ENCODE measurements around the gene PTDSS2.

PTDSS2 gene

DNA sequence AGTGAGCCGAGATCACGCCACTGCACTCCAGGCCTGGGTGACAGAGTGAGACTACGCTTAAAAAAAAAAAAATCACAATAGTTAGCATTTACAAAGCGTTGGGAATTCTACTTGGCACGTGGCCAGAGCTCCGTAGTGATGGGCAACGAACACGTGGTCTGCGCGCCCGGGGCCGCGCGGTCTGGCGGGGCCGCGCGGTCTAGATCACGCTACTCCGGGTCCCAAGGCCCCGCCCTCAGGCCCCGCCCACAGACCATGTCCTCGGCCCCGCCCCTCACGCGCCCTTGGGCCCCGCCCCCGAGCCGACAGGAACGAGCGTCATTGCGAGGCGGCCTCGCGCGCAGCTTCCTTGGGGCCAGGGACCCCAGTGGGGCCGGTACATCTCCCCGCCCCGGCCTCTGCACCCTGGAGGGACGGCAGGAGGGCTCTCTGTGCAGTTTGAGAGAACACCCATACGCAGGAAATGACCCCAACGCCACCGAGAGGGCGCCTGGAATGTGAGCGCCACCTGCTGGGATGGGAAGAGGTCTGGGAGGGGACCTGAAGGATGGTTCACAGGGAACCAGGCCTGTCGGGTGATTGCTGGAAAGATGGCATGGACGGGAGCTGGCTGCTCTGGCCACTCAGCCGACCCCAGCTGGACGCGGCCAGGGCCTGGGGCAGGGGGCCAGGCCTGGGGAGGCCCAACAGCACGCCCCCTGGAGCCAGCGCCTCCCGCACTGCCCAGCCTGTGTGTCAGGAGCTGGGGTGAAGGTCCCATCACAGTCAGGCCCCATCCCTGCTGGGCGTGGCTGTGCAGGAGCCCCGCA lies 2.0 kb upstream of the PTDSS2 start:
- Histone ChIP-seq H3K79me1 (replicated peaks; ENCODE audit: low read length, poor library complexity, severe bottlenecking) (peaks cover 23% of the 10 kb centered on the region), H2BK5ac (ENCODE audit: low read depth, low read length, poor library complexity, severe bottlenecking) (no peak overlapping the region), H2AFZ (ENCODE audit: low read depth, low read length) (no peak overlapping the region), H3K4ac (ENCODE audit: low read depth in 1 of 2, low read length in 2 of 2) (peak overlapping the region; percentile 88 to 89), H3K23ac (ENCODE audit: low read length in 2 of 2) (no peak overlapping the region), H3K9me3 (ENCODE audit: control insufficient read depth, low read length) (no peaks in the 10 kb centered on the region), H3K4me3 (ENCODE audit: insufficient read depth in 1 of 2, low read depth in 1 of 2, low read length in 2 of 2) (peak overlapping the region; percentile 63 to 93), H3K4me1 (ENCODE audit: control insufficient read depth, insufficient read depth, low read depth, low read length) (peaks cover 42% of the 10 kb centered on the region), H3K14ac (ENCODE audit: low read length in 2 of 2) (peak overlapping the region in 1 of 2 experiments; percentile 44), H2BK15ac (ENCODE audit: low read depth, poor library complexity, severe bottlenecking) (peak overlapping the region; percentile 85), H3K4me2 (ENCODE audit: low read length, poor library complexity, severe bottlenecking) (peak overlapping the region; percentile 69), H3K18ac (ENCODE audit: low read depth in 1 of 2, low read length in 2 of 2) (peak overlapping the region; percentile 84 to 93), H3K27ac (ENCODE audit: low read length, poor library complexity, severe bottlenecking) (peak overlapping the region; percentile 57), H2AK5ac (ENCODE audit: low read length, severe bottlenecking) (no peak overlapping the region), H4K8ac (ENCODE audit: low read length) (peak overlapping the region; percentile 4), H3K27me3 (ENCODE audit: control insufficient read depth in 1 of 2, insufficient read depth in 1 of 2, low read length in 2 of 2) (no peaks in the 10 kb centered on the region), H4K91ac (ENCODE audit: low read length) (peak overlapping the region; percentile 99), H3K36me3 (ENCODE audit: control insufficient read depth in 1 of 2, insufficient read depth in 2 of 2, low read depth in 1 of 2, low read length in 2 of 2) (peaks cover 6 to 20% of the 10 kb centered on the region in 2 experiments), H3K9ac (ENCODE audit: low read length) (peak overlapping the region; percentile 90), H2BK12ac (ENCODE audit: low read length in 2 of 2) (peak overlapping the region; percentile 60 to 80), H2BK120ac (ENCODE audit: low read depth, low read length) (peak overlapping the region; percentile 86)
- DNase-seq = peak; percentile 92
- WGBS = 8% methylated on average over 51 of the region's 55 CpGs

DNA sequence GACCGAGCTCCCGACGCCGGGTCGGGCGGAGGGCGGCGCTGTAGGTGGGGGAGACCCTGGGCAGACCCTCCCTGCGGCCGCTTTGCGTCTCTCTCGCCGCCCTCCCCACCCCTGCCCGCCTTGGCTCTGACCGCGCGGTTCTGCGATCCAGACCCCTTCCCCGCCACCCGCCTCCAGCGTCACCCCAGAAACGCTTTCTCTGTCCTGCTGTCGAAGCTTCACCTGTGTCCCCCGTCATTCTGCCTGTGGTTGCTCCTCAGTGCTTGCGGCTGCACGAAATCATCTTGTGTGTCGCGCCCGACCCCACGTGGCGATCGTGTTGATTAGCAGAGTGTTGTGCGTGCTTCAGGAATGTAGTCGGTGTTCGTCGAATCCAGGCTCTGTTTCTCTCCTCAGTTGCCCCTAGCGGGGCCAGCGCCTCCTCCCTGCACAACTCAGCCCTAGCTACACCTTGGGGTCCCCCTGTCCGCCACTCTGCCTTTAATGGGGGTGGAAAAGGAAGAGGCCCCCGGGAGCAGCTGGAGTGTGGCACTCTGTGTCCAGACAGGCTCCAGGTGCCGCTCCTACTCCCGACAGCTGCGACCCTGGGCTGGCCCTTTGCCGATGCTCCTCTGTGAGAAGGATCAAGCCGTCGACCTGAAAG lies 851 bp downstream of the PTDSS2 start:
- Histone ChIP-seq H3K4ac (ENCODE audit: low read depth in 1 of 2, low read length in 2 of 2) (peak overlapping the region; percentile 52 to 68), H3K23ac (ENCODE audit: low read length in 2 of 2) (no peak overlapping the region), H2AFZ (ENCODE audit: low read depth, low read length) (peak overlapping the region; percentile 61), H3K79me1 (replicated peaks; ENCODE audit: low read length, poor library complexity, severe bottlenecking) (peaks cover 32% of the 10 kb centered on the region), H2BK120ac (ENCODE audit: low read depth, low read length) (peak overlapping the region; percentile 78), H3K9me3 (ENCODE audit: control insufficient read depth, low read length) (no peaks in the 10 kb centered on the region), H2BK12ac (ENCODE audit: low read length in 2 of 2) (peak overlapping the region in 1 of 2 experiments; percentile 45), H2BK5ac (ENCODE audit: low read depth, low read length, poor library complexity, severe bottlenecking) (no peak overlapping the region), H3K14ac (ENCODE audit: low read length in 2 of 2) (peak overlapping the region in 1 of 2 experiments; percentile 88), H3K27me3 (ENCODE audit: control insufficient read depth in 1 of 2, insufficient read depth in 1 of 2, low read length in 2 of 2) (no peaks in the 10 kb centered on the region), H3K36me3 (ENCODE audit: control insufficient read depth in 1 of 2, insufficient read depth in 2 of 2, low read depth in 1 of 2, low read length in 2 of 2) (peaks cover 18 to 41% of the 10 kb centered on the region in 2 experiments), H2BK15ac (ENCODE audit: low read depth, poor library complexity, severe bottlenecking) (peak overlapping the region; percentile 95), H3K9ac (ENCODE audit: low read length) (peak overlapping the region; percentile 90), H3K4me3 (ENCODE audit: insufficient read depth in 1 of 2, low read depth in 1 of 2, low read length in 2 of 2) (peak overlapping the region; percentile 93 to 97), H3K4me2 (ENCODE audit: low read length, poor library complexity, severe bottlenecking) (peak overlapping the region; percentile 78), H2AK5ac (ENCODE audit: low read length, severe bottlenecking) (no peak overlapping the region), H3K4me1 (ENCODE audit: control insufficient read depth, insufficient read depth, low read depth, low read length) (peaks cover 40% of the 10 kb centered on the region), H4K91ac (ENCODE audit: low read length) (no peak overlapping the region), H3K18ac (ENCODE audit: low read depth in 1 of 2, low read length in 2 of 2) (peak overlapping the region; percentile 67 to 90), H3K27ac (ENCODE audit: low read length, poor library complexity, severe bottlenecking) (no peak overlapping the region), H4K8ac (ENCODE audit: low read length) (peak overlapping the region; percentile 42)
- whole genome bisulfite sequencing = 8% methylated on average over 39 of the region's 46 CpGs
- DNase-seq = peak; percentile 77

DNA sequence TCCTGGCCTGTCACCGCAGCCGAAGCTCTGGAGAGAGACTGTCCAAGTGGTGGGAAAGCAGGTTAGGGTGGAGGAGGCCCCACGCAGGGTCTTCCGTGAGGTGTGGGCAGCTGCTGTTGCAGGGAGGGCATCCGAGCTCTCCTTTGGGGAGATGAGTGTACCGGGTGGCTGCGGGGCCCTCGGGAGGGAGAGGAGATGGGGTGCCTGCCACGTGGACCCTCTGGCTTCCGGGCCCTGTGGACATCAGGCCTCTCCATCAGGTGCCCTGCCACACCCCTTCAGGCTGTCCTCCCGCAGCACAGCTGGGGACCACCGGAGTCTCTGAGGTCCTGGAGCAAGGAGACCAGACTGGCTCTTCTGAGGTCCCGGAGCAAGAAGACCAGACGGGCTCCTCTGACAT lies 1.7 kb downstream of the PTDSS2 start:
- Histone ChIP-seq H3K36me3 (ENCODE audit: control insufficient read depth in 1 of 2, insufficient read depth in 2 of 2, low read depth in 1 of 2, low read length in 2 of 2) (peaks cover 18 to 41% of the 10 kb centered on the region in 2 experiments), H2BK5ac (ENCODE audit: low read depth, low read length, poor library complexity, severe bottlenecking) (no peak overlapping the region), H2BK12ac (ENCODE audit: low read length in 2 of 2) (no peak overlapping the region), H3K4me3 (ENCODE audit: insufficient read depth in 1 of 2, low read depth in 1 of 2, low read length in 2 of 2) (peak overlapping the region; percentile 93 to 97), H3K18ac (ENCODE audit: low read depth in 1 of 2, low read length in 2 of 2) (no peak overlapping the region), H2AK5ac (ENCODE audit: low read length, severe bottlenecking) (no peak overlapping the region), H2AFZ (ENCODE audit: low read depth, low read length) (no peak overlapping the region), H2BK15ac (ENCODE audit: low read depth, poor library complexity, severe bottlenecking) (no peak overlapping the region), H3K23ac (ENCODE audit: low read length in 2 of 2) (no peak overlapping the region), H3K4me1 (ENCODE audit: control insufficient read depth, insufficient read depth, low read depth, low read length) (peaks cover 43% of the 10 kb centered on the region), H3K9me3 (ENCODE audit: control insufficient read depth, low read length) (no peaks in the 10 kb centered on the region), H3K4me2 (ENCODE audit: low read length, poor library complexity, severe bottlenecking) (peak overlapping the region; percentile 78), H3K27me3 (ENCODE audit: control insufficient read depth in 1 of 2, insufficient read depth in 1 of 2, low read length in 2 of 2) (no peaks in the 10 kb centered on the region), H3K79me1 (replicated peaks; ENCODE audit: low read length, poor library complexity, severe bottlenecking) (peaks cover 36% of the 10 kb centered on the region), H4K8ac (ENCODE audit: low read length) (no peak overlapping the region), H3K14ac (ENCODE audit: low read length in 2 of 2) (no peak overlapping the region), H3K27ac (ENCODE audit: low read length, poor library complexity, severe bottlenecking) (no peak overlapping the region), H4K91ac (ENCODE audit: low read length) (peak overlapping the region; percentile 25), H3K9ac (ENCODE audit: low read length) (peak overlapping the region; percentile 90), H2BK120ac (ENCODE audit: low read depth, low read length) (no peak overlapping the region), H3K4ac (ENCODE audit: low read depth in 1 of 2, low read length in 2 of 2) (no peak overlapping the region)
- DNase-seq = no peak
- 94% methylated on average over 14 of the region's 14 CpGs for WGBS

DNA sequence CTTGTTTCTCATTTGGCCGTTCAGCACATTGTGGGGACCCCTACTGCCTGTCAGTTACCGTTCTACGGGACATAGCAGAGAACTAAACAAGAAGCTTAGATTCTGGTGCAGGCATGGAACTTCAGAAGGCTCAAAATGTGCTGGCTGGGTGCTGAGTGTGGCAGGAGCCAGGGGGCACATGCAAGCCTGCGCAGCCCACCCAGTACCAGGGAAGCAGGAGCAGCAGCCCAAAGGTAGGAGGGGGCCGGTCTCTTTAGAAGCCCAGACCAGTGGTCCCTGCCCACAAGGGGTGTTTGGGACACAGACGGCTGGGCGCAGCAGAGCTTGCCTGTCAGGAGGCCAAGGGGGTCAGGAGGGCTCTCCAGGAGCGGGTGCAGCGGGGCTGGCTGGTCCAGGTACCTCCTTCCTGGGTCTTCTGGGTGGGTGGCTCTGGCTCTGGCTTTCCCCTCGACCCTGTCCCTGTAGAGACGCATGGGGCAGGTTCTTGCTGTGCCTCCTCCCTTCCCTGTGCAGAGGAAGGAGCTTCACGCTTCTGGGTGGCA lies 2.2 kb downstream of the PTDSS2 start:
- Histone ChIP-seq H3K4me3 (ENCODE audit: insufficient read depth in 1 of 2, low read depth in 1 of 2, low read length in 2 of 2) (no peak overlapping the region), H3K79me1 (replicated peaks; ENCODE audit: low read length, poor library complexity, severe bottlenecking) (peaks cover 38% of the 10 kb centered on the region), H3K4me2 (ENCODE audit: low read length, poor library complexity, severe bottlenecking) (no peak overlapping the region), H4K8ac (ENCODE audit: low read length) (no peak overlapping the region), H3K9me3 (ENCODE audit: control insufficient read depth, low read length) (no peaks in the 10 kb centered on the region), H2AK5ac (ENCODE audit: low read length, severe bottlenecking) (no peak overlapping the region), H2BK15ac (ENCODE audit: low read depth, poor library complexity, severe bottlenecking) (no peak overlapping the region), H2AFZ (ENCODE audit: low read depth, low read length) (no peak overlapping the region), H3K23ac (ENCODE audit: low read length in 2 of 2) (no peak overlapping the region), H2BK5ac (ENCODE audit: low read depth, low read length, poor library complexity, severe bottlenecking) (no peak overlapping the region), H3K14ac (ENCODE audit: low read length in 2 of 2) (no peak overlapping the region), H3K27ac (ENCODE audit: low read length, poor library complexity, severe bottlenecking) (no peak overlapping the region), H3K4me1 (ENCODE audit: control insufficient read depth, insufficient read depth, low read depth, low read length) (peaks cover 43% of the 10 kb centered on the region), H2BK12ac (ENCODE audit: low read length in 2 of 2) (no peak overlapping the region), H3K18ac (ENCODE audit: low read depth in 1 of 2, low read length in 2 of 2) (no peak overlapping the region), H3K27me3 (ENCODE audit: control insufficient read depth in 1 of 2, insufficient read depth in 1 of 2, low read length in 2 of 2) (no peaks in the 10 kb centered on the region), H2BK120ac (ENCODE audit: low read depth, low read length) (no peak overlapping the region), H4K91ac (ENCODE audit: low read length) (no peak overlapping the region), H3K36me3 (ENCODE audit: control insufficient read depth in 1 of 2, insufficient read depth in 2 of 2, low read depth in 1 of 2, low read length in 2 of 2) (peaks cover 18 to 45% of the 10 kb centered on the region in 2 experiments), H3K4ac (ENCODE audit: low read depth in 1 of 2, low read length in 2 of 2) (no peak overlapping the region), H3K9ac (ENCODE audit: low read length) (no peak overlapping the region)
- no peak for DNase-seq
- 96% methylated on average over 12 of the region's 12 CpGs for WGBS
